Muscle of leg (tissue), 11 donors: ENCODE measurements around the gene VCAM1. TPM values are rescaled to one million over a fixed set of nuclear protein-coding genes. Genes with fewer than 3 reads are reported as not detected.

Source experiments
- DNase-seq: peaks from one replicate; pipeline ENCODE4 v3.0.0; 2013
- H3K27ac ChIP-seq: one replicate; pipeline ENCODE4 v1.5.1; 2013; ENCODE audit warnings: mild to moderate bottlenecking, low read length, control low read depth
- H3K27me3 ChIP-seq: one replicate; pipeline ENCODE4 v1.6.1; 2013; ENCODE audit warnings: low read length; ENCODE audit not compliant: control insufficient read depth, insufficient read depth
- H3K36me3 ChIP-seq: one replicate; pipeline ENCODE4 v1.6.1; 2013; ENCODE audit warnings: low read length; ENCODE audit not compliant: control insufficient read depth, insufficient read depth
- H3K4me1 ChIP-seq: one replicate; pipeline ENCODE4 v1.6.1; 2013; ENCODE audit warnings: low read length; ENCODE audit not compliant: control insufficient read depth, insufficient read depth
- H3K4me3 ChIP-seq: one replicate; pipeline ENCODE4 v1.5.1; 2013; ENCODE audit warnings: low read length, control low read depth
- H3K9me3 ChIP-seq: replicated peaks from 2 replicates; pipeline ENCODE4 v1.6.1; 2013; ENCODE audit warnings: low read depth, low read length; ENCODE audit not compliant: control insufficient read depth
- WGBS: methylation state at CpG from one replicate; pipeline ENCODE4 v1.1.5; 2013; ENCODE audit warnings: missing lambda C conversion rate; ENCODE audit not compliant: insufficient coverage; 5-methylcytosine and 5-hydroxymethylcytosine counted together
- polyA plus RNA-seq, 8 donors: library from polyadenylated mRNA; unstranded; fragments of 120-200 nt; gene quantifications; one replicate each; pipeline versions ENCODE4 v1.2.1 to v1.2.3, GENCODE V29; 2013; ENCODE audit warnings: inconsistent platforms in 1 of 8, low replicate concordance in 1 of 8; ENCODE audit not compliant: insufficient read length in 8 of 8, insufficient read depth in 1 of 8
- total RNA-seq: library from RNA; stranded (reverse); fragments of 120-200 nt; gene quantifications from one replicate; pipeline ENCODE4 v1.2.4, GENCODE V29; 2013

The VCAM1 gene
- total and polyA plus RNA-seq, 9 donors, result 5.8 to 18.5 (median 10.5) TPM

DNA sequence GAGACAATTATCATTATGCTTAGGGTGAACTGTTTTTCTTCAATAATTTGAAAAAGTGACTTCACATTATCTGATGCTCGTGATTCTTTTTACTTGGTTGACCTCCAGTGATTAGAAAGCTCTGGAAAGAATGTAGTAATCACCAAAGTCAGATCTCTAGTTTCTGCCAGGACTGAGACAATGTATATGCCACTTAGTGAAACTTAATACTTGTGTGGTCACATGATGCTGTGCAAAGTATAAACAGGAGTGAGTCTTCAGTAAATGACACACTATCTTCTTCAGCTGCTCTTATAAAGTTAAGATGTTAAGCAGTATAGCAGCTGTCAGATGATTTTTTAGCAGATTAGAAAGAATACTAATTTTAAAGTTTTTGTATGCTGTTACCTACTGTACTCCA lies 17.2 kb downstream of the VCAM1 start:
- Histone ChIP-seq H3K36me3 (no peaks in the 10 kb centered on the region), H3K27ac (peak overlapping the region; percentile 58), H3K4me3 (no peak overlapping the region)

GRCh38 chr1:100746542-100746932 lies 27.0 kb downstream of the VCAM1 start:
- no peak overlapping the region for H3K4me3 ChIP-seq
- H3K27me3 ChIP-seq, result no peaks in the 10 kb centered on the region
- H3K9me3 ChIP-seq, result no peaks in the 10 kb centered on the region
- no peaks in the 10 kb centered on the region for H3K36me3 ChIP-seq
- WGBS, result 88% methylated on average over 2 of the region's 3 CpGs
- no peak for DNase-seq
- H3K4me1 ChIP-seq, result no peaks in the 10 kb centered on the region
- H3K27ac ChIP-seq, result no peak overlapping the region

More for the DNA sequence above, 17.2 kb downstream of the VCAM1 start:
- DNase-seq, result peak; percentile 80
- Histone ChIP-seq H3K4me1 (no peaks in the 10 kb centered on the region), H3K27me3 (no peaks in the 10 kb centered on the region), H3K9me3 (no peaks in the 10 kb centered on the region)
- WGBS, result no CpG with 5 or more reads among the region's 1 CpG

- H3K27ac ChIP-seq, result no peak overlapping the region
- no peaks in the 10 kb centered on the region for H3K36me3 ChIP-seq
- no peak overlapping the region for H3K4me3 ChIP-seq
- no peaks in the 10 kb centered on the region for H3K9me3 ChIP-seq
- H3K4me1 ChIP-seq, result no peaks in the 10 kb centered on the region
- H3K27me3 ChIP-seq, result no peaks in the 10 kb centered on the region
- no CpG with 5 or more reads among the region's 2 CpGs for WGBS
- DNase-seq, result no peak
These were observed 28.2 kb downstream of the VCAM1 start for GRCh38 chr1:100747771-100748170.

GRCh38 chr1:100750005-100750885 lies 30.7 kb downstream of the VCAM1 start:
- no peaks in the 10 kb centered on the region for H3K9me3 ChIP-seq
- H3K36me3 ChIP-seq, result no peaks in the 10 kb centered on the region
- no peak for DNase-seq
- WGBS, result 96% methylated on average over 6 of the region's 9 CpGs
- H3K4me1 ChIP-seq, result no peaks in the 10 kb centered on the region
- H3K27me3 ChIP-seq, result no peaks in the 10 kb centered on the region
- no peak overlapping the region for H3K4me3 ChIP-seq
- H3K27ac ChIP-seq, result no peak overlapping the region

- Histone ChIP-seq H3K4me1 (no peaks in the 10 kb centered on the region), H3K4me3 (no peak overlapping the region), H3K27ac (no peak overlapping the region), H3K27me3 (no peaks in the 10 kb centered on the region), H3K9me3 (no peaks in the 10 kb centered on the region), H3K36me3 (no peaks in the 10 kb centered on the region)
- WGBS, result no CpG with 5 or more reads among the region's 5 CpGs
- no peak for DNase-seq
These were observed 33.2 kb downstream of the VCAM1 start for GRCh38 chr1:100752791-100753190.

DNA sequence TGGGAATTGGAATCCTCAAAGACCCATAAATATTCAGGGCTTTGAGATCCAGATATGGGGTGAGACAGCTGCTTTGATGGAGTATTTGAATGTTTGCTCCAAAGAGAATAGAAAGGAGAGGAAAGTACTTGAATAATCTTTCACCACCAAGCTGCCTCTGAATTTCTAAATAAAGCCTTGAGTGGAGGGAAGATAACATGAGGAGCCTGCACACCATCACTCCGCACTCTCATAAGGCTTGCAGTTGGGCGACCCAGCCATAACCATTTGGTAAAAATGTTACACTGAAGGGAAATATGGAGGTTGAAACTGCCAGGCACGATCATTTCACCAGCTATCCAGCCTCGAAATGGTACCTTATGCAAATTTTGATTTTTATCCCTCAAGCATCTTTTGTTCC lies 38.4 kb downstream of the VCAM1 start:
- no CpG with 5 or more reads among the region's 4 CpGs for WGBS
- no peaks in the 10 kb centered on the region for H3K4me1 ChIP-seq

GRCh38 chr1:100759188-100759587 lies 39.6 kb downstream of the VCAM1 start:
- no peak for DNase-seq
- Histone ChIP-seq H3K4me3 (no peak overlapping the region), H3K4me1 (no peaks in the 10 kb centered on the region), H3K36me3 (no peaks in the 10 kb centered on the region), H3K9me3 (no peaks in the 10 kb centered on the region), H3K27ac (no peak overlapping the region), H3K27me3 (no peaks in the 10 kb centered on the region)
- WGBS, result 60% methylated on average over 1 of the region's 3 CpGs

More for the DNA sequence above, 38.4 kb downstream of the VCAM1 start:
- Histone ChIP-seq H3K4me3 (no peak overlapping the region), H3K36me3 (no peaks in the 10 kb centered on the region), H3K27ac (no peak overlapping the region), H3K9me3 (no peaks in the 10 kb centered on the region), H3K27me3 (no peaks in the 10 kb centered on the region)
- DNase-seq, result no peak

GRCh38 chr1:100760511-100760910 lies 41.0 kb downstream of the VCAM1 start:
- no peaks in the 10 kb centered on the region for H3K9me3 ChIP-seq
- no peak overlapping the region for H3K27ac ChIP-seq
- H3K27me3 ChIP-seq, result no peaks in the 10 kb centered on the region
- DNase-seq, result no peak
- no peak overlapping the region for H3K4me3 ChIP-seq
- H3K36me3 ChIP-seq, result no peaks in the 10 kb centered on the region
- H3K4me1 ChIP-seq, result no peaks in the 10 kb centered on the region

GRCh38 chr1:100762461-100762860 lies 42.9 kb downstream of the VCAM1 start:
- no CpG with 5 or more reads among the region's 2 CpGs for WGBS
- no peaks in the 10 kb centered on the region for H3K4me1 ChIP-seq
- no peak for DNase-seq
- H3K36me3 ChIP-seq, result no peaks in the 10 kb centered on the region
- no peak overlapping the region for H3K27ac ChIP-seq
- H3K27me3 ChIP-seq, result no peaks in the 10 kb centered on the region
- H3K9me3 ChIP-seq, result no peaks in the 10 kb centered on the region
- H3K4me3 ChIP-seq, result no peak overlapping the region

- peak; percentile 9 for DNase-seq
- Histone ChIP-seq H3K27ac (no peak overlapping the region), H3K9me3 (no peaks in the 10 kb centered on the region)
These were observed 47.8 kb downstream of the VCAM1 start for GRCh38 chr1:100767176-100767890.

More at GRCh38 chr1:100767176-100767890, 47.8 kb downstream of the VCAM1 start:
- no peaks in the 10 kb centered on the region for H3K36me3 ChIP-seq
- no peak overlapping the region for H3K4me3 ChIP-seq
- H3K27me3 ChIP-seq, result no peaks in the 10 kb centered on the region
- H3K4me1 ChIP-seq, result no peaks in the 10 kb centered on the region
